HTR-8/SVneo (cell line): ENCODE results near the gene SGPP2.
"Not testable (repeated sequence)": the region's sequence is repeated elsewhere in the genome, so short reads cannot be mapped to it uniquely, and the experiment has no call there.

Experiments
- DNase-seq: peaks from one replicate; pipeline ENCODE4 v3.0.0; 2011; ENCODE audit warnings: low spot score, mixed read lengths; ENCODE audit not compliant: insufficient read length
- FAIRE-seq: peaks from 2 replicates; lab custom pipeline; 2011; peaks lifted over from hg19 to GRCh38; lab: Jason Lieb, UNC

SGPP2 gene

GRCh38 chr2:222566229-222566628 is 141.9 kb downstream of the SGPP2 start:
- DNase-seq (no peak), FAIRE-seq (no peak)

GRCh38 chr2:222568865-222569264 is 144.5 kb downstream of the SGPP2 start:
- no peak for FAIRE-seq
- DNase-seq, result no peak

- DNase-seq (no peak), FAIRE-seq (no peak)
These were observed 145.5 kb downstream of the SGPP2 start for GRCh38 chr2:222569826-222570225.

GRCh38 chr2:222572264-222572721 is 147.9 kb downstream of the SGPP2 start:
- FAIRE-seq (no peak), DNase-seq (no peak)

GRCh38 chr2:222572751-222573174 is 148.4 kb downstream of the SGPP2 start:
- no peak for DNase-seq
- FAIRE-seq, result no peak

- no peak for DNase-seq
- FAIRE-seq, result no peak
These were observed 151.3 kb downstream of the SGPP2 start for GRCh38 chr2:222575618-222576017.

GRCh38 chr2:222576171-222577081 is 152.1 kb downstream of the SGPP2 start:
- FAIRE-seq (no peak), DNase-seq (no peak)

GRCh38 chr2:222577341-222577740 is 153.0 kb downstream of the SGPP2 start:
- DNase-seq (no peak), FAIRE-seq (no peak)

GRCh38 chr2:222582928-222583327 is 158.6 kb downstream of the SGPP2 start:
- FAIRE-seq (no peak), DNase-seq (no peak)

GRCh38 chr2:222584589-222584988 is 160.2 kb downstream of the SGPP2 start:
- DNase-seq, FAIRE-seq: not testable (repeated sequence)

- FAIRE-seq (no peak), DNase-seq (no peak)
These were observed 167.3 kb downstream of the SGPP2 start for GRCh38 chr2:222591661-222592060.

GRCh38 chr2:222592176-222592575 is 167.8 kb downstream of the SGPP2 start:
- DNase-seq, result no peak
- FAIRE-seq, result no peak

- FAIRE-seq, result no peak
- no peak for DNase-seq
These were observed 170.3 kb downstream of the SGPP2 start for GRCh38 chr2:222594679-222595078.

- FAIRE-seq (no peak), DNase-seq (no peak)
These were observed 171.2 kb downstream of the SGPP2 start for GRCh38 chr2:222595581-222595980.

- DNase-seq (no peak), FAIRE-seq (no peak)
These were observed 174.3 kb downstream of the SGPP2 start for GRCh38 chr2:222598611-222599010.

- FAIRE-seq, result no peak
These were observed 179.2 kb downstream of the SGPP2 start for GRCh38 chr2:222603501-222603900.

GRCh38 chr2:222604749-222605515 is 180.6 kb downstream of the SGPP2 start:
- no peak for DNase-seq
- no peak for FAIRE-seq

More at GRCh38 chr2:222603501-222603900, 179.2 kb downstream of the SGPP2 start:
- DNase-seq, result no peak

- no peak for FAIRE-seq
- no peak for DNase-seq
These were observed 182.0 kb downstream of the SGPP2 start for GRCh38 chr2:222606306-222606705.

- DNase-seq (no peak), FAIRE-seq (no peak)
These were observed 183.7 kb downstream of the SGPP2 start for GRCh38 chr2:222608081-222608480.

GRCh38 chr2:222609381-222609780 is 185.0 kb downstream of the SGPP2 start:
- FAIRE-seq, result no peak
- no peak for DNase-seq
